ENCODE data around the gene NEURL2.
"Not testable (repeated sequence)": the region's sequence is repeated elsewhere in the genome, so short reads cannot be mapped to it uniquely, and the experiment has no call there.

NEURL2 gene

GRCh38 chr20:45919542-45920399 is 28.8 kb upstream of the NEURL2 start:
- peak; percentile 85 for DNase-seq

- DNase-seq: no peak
Measured at GRCh38 chr20:45918779-45919537, 27.9 kb upstream of the NEURL2 start.

- no peak for DNase-seq
Measured at GRCh38 chr20:45918182-45918737, 27.3 kb upstream of the NEURL2 start.

GRCh38 chr20:45917790-45918141 is 26.8 kb upstream of the NEURL2 start:
- DNase-seq: peak; percentile 71

GRCh38 chr20:45913116-45913515 is 22.1 kb upstream of the NEURL2 start:
- DNase-seq: no peak

GRCh38 chr20:45912344-45912682 is 21.3 kb upstream of the NEURL2 start:
- DNase-seq: no peak

- peak; percentile 84 for DNase-seq
Measured at GRCh38 chr20:45911486-45912343, 20.7 kb upstream of the NEURL2 start, which contains the start of gene PLTP. TSS of gene PLTP (minus strand) at chr20:45912155. CDS start at chr20:45911452, 703 bp downstream.

- peak; percentile 96 for DNase-seq
Measured at GRCh38 chr20:45910670-45911485, 19.9 kb upstream of the NEURL2 start.

- no peak for DNase-seq
Measured at GRCh38 chr20:45909817-45910669, 19.0 kb upstream of the NEURL2 start.

- DNase-seq: no peak
Measured at GRCh38 chr20:45909336-45909808, 18.4 kb upstream of the NEURL2 start.

GRCh38 chr20:45908084-45908483 is 17.1 kb upstream of the NEURL2 start:
- no peak for DNase-seq

- DNase-seq: no peak
Measured at GRCh38 chr20:45907219-45907948, 16.4 kb upstream of the NEURL2 start.

- DNase-seq: no peak
Measured at GRCh38 chr20:45905505-45906079, 14.6 kb upstream of the NEURL2 start.

GRCh38 chr20:45904583-45905504 is 13.8 kb upstream of the NEURL2 start:
- DNase-seq: no peak

- DNase-seq: no peak
Measured at GRCh38 chr20:45902199-45902701, 11.2 kb upstream of the NEURL2 start.

- not testable (repeated sequence) for DNase-seq
Measured at GRCh38 chr20:45901332-45901731, 10.3 kb upstream of the NEURL2 start.

- DNase-seq: no peak
Measured at GRCh38 chr20:45899046-45899835, 8.2 kb upstream of the NEURL2 start.
